Fibroblast of lung (primary cell): ENCODE results near the gene KCNJ5.

ENCODE experiments used
- CTCF ChIP-seq, 2 donors: IDR thresholded peaks in 1 of 2; conservative IDR thresholded peaks in 1 of 2; 1 replicate in 1 of 2; 2 replicates in 1 of 2; pipeline ENCODE4 v1.5.1; 2011 to 2012; ENCODE audit warnings: low read length in 2 of 2, control low read depth in 1 of 2, inconsistent platforms in 1 of 2, low read depth in 1 of 2, mild to moderate bottlenecking in 1 of 2
- EZH2 ChIP-seq: IDR thresholded peaks from 2 replicates; pipeline ENCODE4 v1.5.1; 2012; ENCODE audit warnings: low read length, control low read depth, mild to moderate bottlenecking; ENCODE audit errors: missing control alignments

DNA sequence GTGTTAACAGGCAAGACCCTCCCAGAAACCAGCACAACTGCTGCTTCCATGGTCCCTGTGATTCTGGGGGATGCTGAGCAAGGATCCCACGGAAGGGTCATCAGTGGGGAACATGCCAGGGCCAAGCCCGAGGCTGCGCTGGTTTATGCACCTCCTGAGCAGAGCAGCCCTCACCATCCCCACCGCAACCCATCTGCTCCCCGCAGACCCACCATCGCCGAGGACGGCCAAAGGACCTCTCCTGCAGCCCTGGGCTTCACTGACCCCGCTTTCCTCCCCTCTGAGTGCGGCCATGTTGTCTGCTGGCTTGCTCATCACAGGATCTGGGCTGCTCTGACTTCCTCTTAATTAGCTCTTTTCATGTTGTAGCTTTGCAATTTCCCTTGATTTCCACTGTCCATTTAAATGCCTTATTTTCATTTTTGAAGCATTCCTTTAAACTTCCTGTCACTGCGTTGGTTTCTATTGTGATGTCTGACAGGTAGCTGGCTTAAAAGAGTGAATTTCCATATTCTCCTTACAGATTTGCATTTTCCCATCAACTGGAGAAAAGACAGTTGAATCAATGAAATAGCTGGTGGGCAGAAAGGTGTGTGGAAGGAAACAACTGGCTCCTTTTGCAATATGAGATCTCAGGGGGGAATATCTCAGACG, 36.7 kb downstream of the KCNJ5 start:
- no peak for TF ChIP-seq CTCF (conservative IDR thresholded peaks at IDR 0.05 in 1 of 2, IDR thresholded peaks at IDR 0.05 in 1 of 2; ENCODE audit: low read depth in 1 of 2, low read length in 2 of 2)
- TF ChIP-seq EZH2 = no peak
